DMS 273 treated with DMSO at 0.1 percent for 48 hours (cell line): ENCODE data around the gene MYL3.
"Not testable (repeated sequence)": the region's sequence is repeated elsewhere in the genome, so short reads cannot be mapped to it uniquely, and the experiment has no call there.

Source experiments
- DNase-seq: peaks from one replicate; lab custom pipeline; 2025; lab: John Stamatoyannopoulos, UW

Gene MYL3

DNA sequence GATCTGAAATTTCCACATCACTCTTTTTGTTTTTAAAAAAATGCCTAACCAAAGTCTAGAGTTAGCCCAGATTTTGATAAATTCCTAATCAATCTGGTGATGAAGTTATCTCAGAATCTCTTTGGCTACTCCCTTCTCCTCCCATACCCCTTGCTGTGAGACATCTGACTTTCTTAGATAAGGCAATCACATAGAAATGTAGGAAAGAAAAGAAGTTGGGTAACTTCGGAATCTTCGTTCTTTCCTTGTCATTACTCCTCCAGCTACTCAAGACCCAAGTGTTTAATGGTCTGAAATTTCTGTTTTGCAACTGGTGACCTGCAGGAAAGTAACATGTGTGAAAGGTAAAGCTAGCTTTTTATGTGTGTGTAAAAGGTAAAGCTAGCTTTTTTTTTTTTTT, 37.8 kb downstream of the MYL3 start:
- no peak for DNase-seq

DNA sequence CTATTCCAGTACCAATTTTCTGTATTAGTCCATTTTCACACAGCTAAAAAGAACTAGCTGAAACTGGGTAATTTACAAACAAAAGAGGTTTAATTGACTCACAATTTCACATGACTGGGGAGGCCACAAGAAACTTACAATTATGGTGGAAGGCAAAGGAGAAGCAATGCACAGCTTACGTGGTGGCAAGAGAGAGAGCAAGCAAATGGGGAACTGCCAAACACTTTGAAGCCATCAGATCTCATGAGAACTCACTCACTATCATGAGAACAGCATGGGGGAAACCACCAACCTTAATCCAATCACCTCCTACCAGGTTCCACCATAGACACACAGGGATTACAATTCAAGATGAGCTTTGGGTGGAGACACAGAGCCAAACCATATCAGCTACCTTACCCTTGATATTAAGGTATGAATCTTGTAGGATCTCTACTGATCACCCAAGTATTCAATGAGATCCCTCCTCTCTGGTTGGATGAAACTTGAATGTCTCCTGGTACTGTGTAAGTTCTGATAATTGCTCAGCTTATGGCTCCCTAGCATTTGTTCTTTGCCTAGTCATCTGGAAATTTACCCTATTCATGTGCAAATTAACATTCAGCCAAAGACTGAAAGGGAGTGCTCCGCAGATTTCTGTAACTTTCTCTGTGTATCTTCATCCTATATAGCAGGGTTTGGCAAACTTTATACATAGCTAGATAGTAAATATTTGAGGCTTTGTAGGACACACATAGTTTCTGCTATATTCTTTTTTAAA, 38.9 kb downstream of the MYL3 start:
- DNase-seq, result no peak

DNA sequence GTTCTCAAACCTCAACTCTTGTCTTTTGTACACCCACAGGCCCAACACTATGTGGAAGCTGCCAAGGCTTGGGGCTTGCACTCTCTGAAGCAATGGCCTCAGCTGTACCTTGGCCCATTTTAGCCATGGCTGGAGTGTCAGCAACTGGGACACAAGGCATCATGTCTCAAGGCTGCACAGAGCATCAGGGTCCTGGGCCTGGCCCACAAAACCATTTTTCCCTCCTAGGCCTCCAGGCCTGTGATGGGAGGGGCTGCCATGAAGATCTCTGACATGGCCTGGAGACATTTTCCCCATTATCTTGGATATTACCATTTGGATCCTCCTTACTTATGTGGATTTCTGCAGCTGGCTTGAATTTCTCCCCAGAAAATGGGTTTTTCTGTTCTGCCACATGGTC, 39.9 kb downstream of the MYL3 start:
- DNase-seq, result not testable (repeated sequence)

DNA sequence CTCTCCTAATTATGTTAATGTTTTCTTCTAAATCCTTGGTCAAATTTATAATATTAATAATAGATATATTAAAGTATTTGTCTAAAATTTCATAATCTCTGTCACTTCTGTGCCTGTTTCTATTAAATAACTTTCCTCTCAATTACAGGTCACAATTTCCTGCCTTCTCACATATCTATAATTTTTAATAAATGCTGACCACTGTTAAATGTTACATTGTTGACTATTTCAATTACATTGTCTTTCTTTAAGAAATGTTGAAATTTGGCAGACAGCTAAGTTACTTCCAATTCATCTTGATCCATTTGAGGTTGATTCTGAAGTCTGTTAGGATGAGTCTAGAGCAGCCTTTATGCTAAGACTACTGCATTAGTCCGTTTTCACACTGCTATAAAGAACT, 41.7 kb downstream of the MYL3 start:
- no peak for DNase-seq

DNA sequence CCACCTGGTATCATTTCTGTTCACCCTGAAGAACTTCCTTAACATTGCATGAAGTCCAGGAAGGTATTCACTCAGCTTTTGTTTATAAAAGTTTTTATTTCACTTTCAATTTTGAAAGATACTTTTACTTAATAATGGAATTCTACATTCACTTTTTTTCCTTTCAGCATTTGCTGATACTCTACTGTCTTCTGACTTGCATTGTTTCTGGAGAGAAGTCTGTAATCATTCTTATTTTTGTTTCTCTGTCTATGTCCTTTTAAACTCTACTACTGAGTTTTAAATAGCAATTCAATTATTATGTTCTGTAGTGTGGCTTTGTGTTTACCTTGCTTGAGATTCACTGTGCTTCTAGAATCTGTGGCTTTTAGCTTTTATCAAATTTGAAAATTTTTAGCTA, 42.4 kb downstream of the MYL3 start:
- no peak for DNase-seq

DNA sequence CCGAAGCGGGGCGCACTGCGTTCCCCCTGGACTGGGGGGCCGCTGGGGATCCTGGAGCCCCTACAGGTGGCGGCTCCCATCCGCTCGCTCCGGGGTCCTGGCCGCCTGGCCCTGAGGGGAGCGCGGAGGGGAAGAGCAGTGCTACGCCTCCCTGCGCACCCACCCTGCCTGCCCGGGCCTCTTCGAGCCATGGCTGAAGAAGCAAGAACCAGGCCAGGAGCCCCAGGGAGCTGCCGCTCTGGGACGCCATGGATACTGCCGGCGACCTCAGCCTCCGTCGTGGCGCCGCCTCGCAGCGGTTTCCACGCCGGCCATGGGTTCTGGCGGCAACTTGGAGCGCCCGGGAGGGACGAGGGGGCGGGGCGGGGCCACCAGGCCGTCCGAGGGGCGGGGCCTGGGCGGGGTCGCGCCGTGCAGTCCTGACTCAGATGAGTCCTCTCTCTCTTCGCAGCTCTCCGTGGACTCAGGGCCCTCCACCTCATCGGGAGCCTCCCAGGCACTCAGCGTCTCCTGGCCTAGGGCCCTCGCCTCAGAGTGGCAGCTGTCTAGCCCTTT, 50.9 kb downstream of the MYL3 start:
- DNase-seq, result no peak

DNA sequence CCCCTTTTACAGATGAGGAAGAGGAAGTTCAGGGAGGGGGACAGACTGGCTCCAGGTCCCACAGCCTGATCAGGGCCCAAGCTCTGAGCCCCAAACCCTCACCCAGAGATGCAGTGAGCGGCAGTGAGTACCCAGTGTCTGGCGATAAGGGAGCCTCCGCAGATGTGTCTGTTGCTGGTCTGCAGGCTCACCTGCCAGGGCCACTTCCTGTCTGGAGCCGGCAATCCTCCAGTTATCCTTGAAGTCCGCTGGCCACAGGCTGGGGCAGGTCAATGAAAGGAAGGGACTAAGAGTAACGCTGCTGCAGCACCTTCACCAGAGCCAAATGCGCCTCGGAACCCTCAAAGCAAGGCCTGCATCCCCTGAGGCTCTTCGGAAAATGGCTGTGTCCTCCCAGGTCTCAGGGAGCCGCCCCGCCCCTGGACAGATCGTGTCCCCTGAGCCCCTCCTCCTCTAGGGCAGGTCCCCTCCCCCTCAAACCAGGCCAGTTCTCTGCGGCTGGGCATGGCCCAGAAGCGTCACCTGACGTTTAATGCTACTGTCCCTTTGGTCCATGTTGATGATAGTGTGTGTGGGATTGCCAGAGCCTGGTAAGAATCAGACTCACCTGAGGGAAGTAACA, 51.5 kb downstream of the MYL3 start:
- no peak for DNase-seq

DNA sequence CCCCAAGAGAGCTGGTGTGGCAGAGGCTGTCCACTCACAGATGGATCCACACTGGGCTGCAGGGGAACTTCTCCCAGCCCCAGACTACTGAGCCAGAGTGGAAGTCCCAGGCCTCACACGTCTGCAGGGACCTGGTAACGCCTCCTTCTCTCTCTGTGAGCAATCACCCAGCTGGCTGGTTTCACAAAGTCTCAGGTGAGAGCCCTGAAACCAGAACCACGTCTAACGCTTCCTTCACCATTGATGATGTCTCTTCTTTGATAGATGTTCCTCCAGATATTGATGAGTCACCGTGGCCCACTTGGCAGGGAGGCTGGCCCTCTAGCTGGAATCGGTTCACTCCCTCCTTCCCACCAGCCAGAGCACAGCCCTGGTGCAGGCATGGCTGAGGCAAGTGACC, 54.5 kb downstream of the MYL3 start:
- not testable (repeated sequence) for DNase-seq
